K562 (cell line): ENCODE results near the gene MRFAP1. TPM values are rescaled to one million over a fixed set of nuclear protein-coding genes. Genes with fewer than 3 reads are reported as not detected.
A peak's percentile ranks its signal among the peaks of the same experiment; 100 is the strongest.

ENCODE experiments used
- ARHGAP35 ChIP-seq: fragments of 450-650 bp; IDR thresholded peaks from 2 replicates; pipeline ENCODE4 v1.6.1; 2018; ENCODE audit not compliant: partially characterized antibody
- ATF2 ChIP-seq: sonication (generic); formaldehyde crosslinking; IDR thresholded peaks from 2 replicates; pipeline ENCODE4 v1.8.1; 2022; ENCODE audit warnings: missing genetic modification reagents
- BRD4 ChIP-seq: fragments of 200-600 bp; sonication (generic); IDR thresholded peaks from 2 replicates; pipeline ENCODE4 v1.6.1; 2017; ENCODE audit warnings: inconsistent platforms
- CREBBP ChIP-seq: IDR thresholded peaks from one replicate; pipeline ENCODE4 v1.6.1; 2012; ENCODE audit warnings: low read depth, mild to moderate bottlenecking, control low read depth, inconsistent platforms, low read length
- ERF ChIP-seq: fragments of 450-650 bp; formaldehyde crosslinking; IDR thresholded peaks from 2 replicates; pipeline ENCODE4 v1.4.0; 2020; ENCODE audit warnings: mild to moderate bottlenecking, mixed read lengths
- GTF2B ChIP-seq: IDR thresholded peaks from 2 replicates; pipeline ENCODE4 v1.6.1; 2011; ENCODE audit not compliant: insufficient read length; ENCODE audit errors: extremely low read depth
- HES1 ChIP-seq: fragments of 450-650 bp; IDR thresholded peaks from 2 replicates; pipeline ENCODE4 v1.6.1; 2016; ENCODE audit warnings: low read depth, mild to moderate bottlenecking, moderate library complexity
- IFI16 ChIP-seq: fragments of 250-450 bp; sonication (Bioruptor Pico); IDR thresholded peaks from 2 replicates; pipeline ENCODE4 v2.1.2; 2022; ENCODE audit warnings: mild to moderate bottlenecking, inconsistent platforms
- MYBL2 ChIP-seq, 2 experiments: fragments of 450-650 bp in 1 of 2; sonication (generic) in 1 of 2; formaldehyde crosslinking in 1 of 2; IDR thresholded peaks; 2 replicates each; pipeline versions ENCODE4 v1.6.1 to v1.8.1; 2017 to 2022; ENCODE audit warnings: borderline replicate concordance in 1 of 2, inconsistent platforms in 1 of 2, low read depth in 1 of 2, mild to moderate bottlenecking in 1 of 2, missing genetic modification reagents in 1 of 2, moderate library complexity in 1 of 2
- NCOA4 ChIP-seq: fragments of 450-650 bp; IDR thresholded peaks from 2 replicates; pipeline ENCODE4 v1.6.1; 2018; ENCODE audit warnings: mild to moderate bottlenecking; ENCODE audit not compliant: partially characterized antibody
- PHB ChIP-seq: fragments of 250-450 bp; sonication (Bioruptor Pico); IDR thresholded peaks from 2 replicates; pipeline ENCODE4 v1.5.0; 2021
- RBM34 ChIP-seq: fragments of 200-400 bp; formaldehyde crosslinking; IDR thresholded peaks from 2 replicates; pipeline ENCODE4 v1.6.1; 2018; ENCODE audit warnings: low read length, borderline replicate concordance; ENCODE audit not compliant: insufficient read depth
- RHOXF2B ChIP-seq: fragments of 250-450 bp; sonication (Bioruptor Pico); conservative IDR thresholded peaks from 2 replicates; pipeline ENCODE4 v1.5.1; 2021
- SFPQ ChIP-seq: fragments of 200-400 bp; formaldehyde crosslinking; IDR thresholded peaks from 2 replicates; pipeline ENCODE4 v1.6.1; 2017; ENCODE audit warnings: mild to moderate bottlenecking, low read depth, low read length, moderate library complexity
- SLC30A9 ChIP-seq: fragments of 250-450 bp; sonication (Bioruptor Pico); IDR thresholded peaks from 2 replicates; pipeline ENCODE4 v1.8.0; 2022; ENCODE audit warnings: mild to moderate bottlenecking, moderate library complexity
- SMAD2 ChIP-seq: fragments of 150-350 bp; IDR thresholded peaks from 2 replicates; pipeline ENCODE4 v1.6.1; 2014; ENCODE audit warnings: low read depth, mild to moderate bottlenecking, low read length
- SMAD4 ChIP-seq: fragments of 250-450 bp; sonication (Bioruptor Pico); conservative IDR thresholded peaks from 2 replicates; pipeline ENCODE4 v1.8.0; 2021; ENCODE audit warnings: inconsistent platforms, mild to moderate bottlenecking, moderate library complexity
- TAF9B ChIP-seq: fragments of 450-650 bp; IDR thresholded peaks from 2 replicates; pipeline ENCODE4 v1.6.1; 2018; ENCODE audit warnings: mild to moderate bottlenecking; ENCODE audit not compliant: partially characterized antibody
- TCFL5 ChIP-seq: fragments of 250-450 bp; sonication (Bioruptor Pico); conservative IDR thresholded peaks from 2 replicates; pipeline ENCODE4 v1.6.1; 2021; ENCODE audit warnings: mild to moderate bottlenecking, moderate library complexity, matching md5 sums
- TGIF2 ChIP-seq: sonication (generic); formaldehyde crosslinking; IDR thresholded peaks from 2 replicates; pipeline ENCODE4 v1.8.1; 2022; ENCODE audit warnings: mild to moderate bottlenecking, missing genetic modification reagents, moderate library complexity
- YBX1 ChIP-seq: fragments of 450-650 bp; IDR thresholded peaks from 2 replicates; pipeline ENCODE4 v1.7.1; 2016; ENCODE audit warnings: mild to moderate bottlenecking
- ZC3H11A ChIP-seq: IDR thresholded peaks from 2 replicates; pipeline ENCODE4 v1.6.1; 2012; ENCODE audit warnings: low read depth, low read length, improper control_type of control experiment
- ZSCAN29 ChIP-seq: fragments of 450-650 bp; IDR thresholded peaks from 2 replicates; pipeline ENCODE4 v1.6.1; 2017
- polyA plus RNA-seq, 8 experiments: library from polyadenylated mRNA; depleted of rRNA in 4 of 8; stranded (reverse) in 5 of 8; unstranded in 3 of 8; fragments of >200 nt; fragmentation: Nextera tagmentation in 2 of 8; fragmentation: Illumina TruSeq in 1 of 8; extraction: Ambion mirVana in 2 of 8; extraction: Trizol in 1 of 8; gene quantifications; 2 replicates each; pipeline versions ENCODE4 v1.2.1 to v1.2.3, GENCODE V29; 2011 to 2014; ENCODE audit warnings: inconsistent platforms in 1 of 8, missing spikeins in 1 of 8
- total RNA-seq, 7 experiments: library from RNA; depleted of rRNA in 6 of 7; stranded (reverse); fragments of >200 nt in 6 of 7; fragmentation: Illumina TruSeq in 2 of 7; extraction: Trizol in 2 of 7; gene quantifications; 2 replicates each; pipeline versions ENCODE4 v1.2.1 to v1.2.3, GENCODE V29; 2011 to 2021; ENCODE audit warnings: low replicate concordance in 1 of 7

MRFAP1 gene
- total and polyA plus RNA-seq, 9 of the 15 experiments (the other 6 are each of a cell fraction or from before 2014, with no cell fraction given): 46.0 to 270 (median 151) TPM

GRCh38 chr4:6640292-6641163 is at the start of gene MRFAP1 (continued):
- TF ChIP-seq HES1 (peak; percentile 68; the same call in 1 of the 2 replicates), RBM34 (no peak), PHB (CRISPR knock-in tag) (no peak), BRD4 (no peak), YBX1 (no peak), IFI16 (CRISPR knock-in tag) (no peak), SFPQ (no peak), ZSCAN29 (no peak), SMAD2 (no peak), GTF2B (peak; percentile 49), NCOA4 (no peak), ZC3H11A (no peak), SMAD4 (CRISPR knock-in tag) (no peak; the same call in 1 of the 2 replicates), RHOXF2B (CRISPR knock-in tag) (no peak), TAF9B (peak; percentile 90), ARHGAP35 (no peak), MYBL2 (IDR thresholded peaks at IDR 0.05; ENCODE audit: low read depth) (peak; percentile 93), MYBL2 (CRISPR knock-in tag; IDR thresholded peaks at IDR 0.05; ENCODE audit: borderline replicate concordance) (no peak), ATF2 (CRISPR knock-in tag) (no peak), ERF (CRISPR knock-in tag) (no peak), TGIF2 (CRISPR knock-in tag) (no peak; the same call in 1 of the 2 replicates), TCFL5 (CRISPR knock-in tag) (no peak), SLC30A9 (no peak), CREBBP (no peak)
